Measurements from ENCODE around the gene JAK2.
"Not testable (repeated sequence)": the region's sequence is repeated elsewhere in the genome, so short reads cannot be mapped to it uniquely, and the experiment has no call there.

JAK2 gene

GRCh38 chr9:5062631-5063030 is 77.6 kb downstream of the JAK2 start:
- no peak overlapping the region for H3K27ac ChIP-seq
- POLR2A ChIA-PET (ENCODE audit: low non-redundant PET), result no interaction called here
- CTCF ChIA-PET, result no interaction called here
- TF ChIP-seq CTCF (conservative IDR thresholded peaks at IDR 0.05; ENCODE audit: low read depth), result no peak
- no peak for DNase-seq (ENCODE audit: low spot score)

- no peak for TF ChIP-seq CTCF (conservative IDR thresholded peaks at IDR 0.05; ENCODE audit: low read depth)
- no peak for DNase-seq (ENCODE audit: low spot score)
- no peak overlapping the region for H3K27ac ChIP-seq
- CTCF ChIA-PET, result no interaction called here
- POLR2A ChIA-PET (ENCODE audit: low non-redundant PET), result no interaction called here
Measured at GRCh38 chr9:5072871-5073270, 87.8 kb downstream of the JAK2 start.

GRCh38 chr9:5073701-5074100 is 88.6 kb downstream of the JAK2 start:
- H3K27ac ChIP-seq, result no peak overlapping the region
- ChIA-PET POLR2A (ENCODE audit: low non-redundant PET) (no interaction called here), CTCF (no interaction called here)
- no peak for TF ChIP-seq CTCF (conservative IDR thresholded peaks at IDR 0.05; ENCODE audit: low read depth)
- no peak for DNase-seq (ENCODE audit: low spot score)

GRCh38 chr9:5085993-5086392 is 100.9 kb downstream of the JAK2 start:
- TF ChIP-seq CTCF (conservative IDR thresholded peaks at IDR 0.05; ENCODE audit: low read depth), result no peak
- H3K27ac ChIP-seq, result no peak overlapping the region
- DNase-seq (ENCODE audit: low spot score), result no peak
- POLR2A ChIA-PET (ENCODE audit: low non-redundant PET), result no interaction called here
- CTCF ChIA-PET, result no interaction called here

GRCh38 chr9:5089737-5090136 is 104.7 kb downstream of the JAK2 start:
- no peak for DNase-seq (ENCODE audit: low spot score)
- ChIA-PET CTCF (no interaction called here), POLR2A (ENCODE audit: low non-redundant PET) (no interaction called here)
- TF ChIP-seq CTCF (conservative IDR thresholded peaks at IDR 0.05; ENCODE audit: low read depth), result no peak
- H3K27ac ChIP-seq, result no peak overlapping the region

- no peak for TF ChIP-seq CTCF (conservative IDR thresholded peaks at IDR 0.05; ENCODE audit: low read depth)
- ChIA-PET CTCF (no interaction called here), POLR2A (ENCODE audit: low non-redundant PET) (no interaction called here)
- H3K27ac ChIP-seq, result no peak overlapping the region
- DNase-seq (ENCODE audit: low spot score), result no peak
Measured at GRCh38 chr9:5095795-5096194, 110.7 kb downstream of the JAK2 start.

- ChIA-PET CTCF (no interaction called here), POLR2A (ENCODE audit: low non-redundant PET) (no interaction called here)
- no peak overlapping the region for H3K27ac ChIP-seq
- TF ChIP-seq CTCF (conservative IDR thresholded peaks at IDR 0.05; ENCODE audit: low read depth), result no peak
- no peak for DNase-seq (ENCODE audit: low spot score)
Measured at GRCh38 chr9:5099466-5099865, 114.4 kb downstream of the JAK2 start.

GRCh38 chr9:5101127-5101526 is 116.1 kb downstream of the JAK2 start:
- POLR2A ChIA-PET (ENCODE audit: low non-redundant PET); CTCF ChIA-PET; DNase-seq (ENCODE audit: low spot score); H3K27ac ChIP-seq: not testable (repeated sequence)

GRCh38 chr9:5106517-5106916 is 121.4 kb downstream of the JAK2 start:
- DNase-seq (ENCODE audit: low spot score); POLR2A ChIA-PET (ENCODE audit: low non-redundant PET); CTCF ChIA-PET; H3K27ac ChIP-seq: not testable (repeated sequence)

All from RWPE1 (cell line).